DMS114 treated with DMSO at 0.1 percent for 48 hours (cell line): ENCODE data around the gene DIS3L2.

Source experiments
- DNase-seq: peaks from one replicate; lab custom pipeline; 2025; ENCODE audit not compliant: unreplicated experiment; lab: John Stamatoyannopoulos, UW

The DIS3L2 gene, protein sequence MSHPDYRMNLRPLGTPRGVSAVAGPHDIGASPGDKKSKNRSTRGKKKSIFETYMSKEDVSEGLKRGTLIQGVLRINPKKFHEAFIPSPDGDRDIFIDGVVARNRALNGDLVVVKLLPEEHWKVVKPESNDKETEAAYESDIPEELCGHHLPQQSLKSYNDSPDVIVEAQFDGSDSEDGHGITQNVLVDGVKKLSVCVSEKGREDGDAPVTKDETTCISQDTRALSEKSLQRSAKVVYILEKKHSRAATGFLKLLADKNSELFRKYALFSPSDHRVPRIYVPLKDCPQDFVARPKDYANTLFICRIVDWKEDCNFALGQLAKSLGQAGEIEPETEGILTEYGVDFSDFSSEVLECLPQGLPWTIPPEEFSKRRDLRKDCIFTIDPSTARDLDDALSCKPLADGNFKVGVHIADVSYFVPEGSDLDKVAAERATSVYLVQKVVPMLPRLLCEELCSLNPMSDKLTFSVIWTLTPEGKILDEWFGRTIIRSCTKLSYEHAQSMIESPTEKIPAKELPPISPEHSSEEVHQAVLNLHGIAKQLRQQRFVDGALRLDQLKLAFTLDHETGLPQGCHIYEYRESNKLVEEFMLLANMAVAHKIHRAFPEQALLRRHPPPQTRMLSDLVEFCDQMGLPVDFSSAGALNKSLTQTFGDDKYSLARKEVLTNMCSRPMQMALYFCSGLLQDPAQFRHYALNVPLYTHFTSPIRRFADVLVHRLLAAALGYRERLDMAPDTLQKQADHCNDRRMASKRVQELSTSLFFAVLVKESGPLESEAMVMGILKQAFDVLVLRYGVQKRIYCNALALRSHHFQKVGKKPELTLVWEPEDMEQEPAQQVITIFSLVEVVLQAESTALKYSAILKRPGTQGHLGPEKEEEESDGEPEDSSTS

DNA sequence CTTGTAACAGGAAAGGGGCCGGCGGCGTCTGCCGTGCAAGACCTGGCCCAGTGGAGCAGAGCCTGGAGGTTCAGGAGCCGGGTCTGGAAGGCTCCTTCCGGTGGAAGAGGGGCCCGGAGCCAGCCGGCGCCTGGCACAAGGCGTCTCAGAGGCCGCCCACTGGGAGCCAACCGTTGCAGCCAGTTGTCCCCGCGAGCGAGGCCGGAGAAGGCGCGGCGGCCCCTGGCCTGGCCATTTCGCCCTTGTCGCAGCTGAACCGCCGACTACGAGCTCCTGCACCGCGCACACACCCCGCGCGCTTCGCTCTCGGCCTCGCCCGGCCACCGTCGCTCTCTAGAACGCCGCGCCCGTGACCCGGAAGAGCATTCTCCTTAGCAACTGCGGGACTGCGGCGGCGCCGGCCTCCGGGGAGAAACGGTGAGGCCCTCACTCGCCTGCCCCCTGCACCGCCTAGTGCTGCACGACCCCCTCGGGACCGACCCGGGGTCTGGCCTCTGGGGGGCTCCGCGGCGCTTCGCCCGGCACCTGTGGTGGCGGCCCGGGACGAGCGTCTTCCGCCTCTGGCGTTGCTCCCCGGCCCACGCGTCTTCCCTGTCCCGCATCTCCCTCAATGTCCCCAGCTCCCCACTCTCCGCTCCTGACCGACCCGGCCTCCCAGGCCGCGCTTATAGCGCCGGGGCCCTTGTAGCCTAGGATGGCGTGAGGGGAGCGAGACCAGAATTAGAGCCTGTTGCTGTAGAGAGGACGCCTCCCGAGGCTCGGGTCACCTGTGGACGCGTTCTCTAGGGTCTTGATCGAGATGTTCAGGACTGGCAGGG, at the start of gene DIS3L2:
TSS of gene DIS3L2 (plus strand) at position 365 of the 818 bp plus-strand sequence. CDS start 53,215 bp downstream, outside the sequence.
- DNase-seq, result peak; percentile 68

DNA sequence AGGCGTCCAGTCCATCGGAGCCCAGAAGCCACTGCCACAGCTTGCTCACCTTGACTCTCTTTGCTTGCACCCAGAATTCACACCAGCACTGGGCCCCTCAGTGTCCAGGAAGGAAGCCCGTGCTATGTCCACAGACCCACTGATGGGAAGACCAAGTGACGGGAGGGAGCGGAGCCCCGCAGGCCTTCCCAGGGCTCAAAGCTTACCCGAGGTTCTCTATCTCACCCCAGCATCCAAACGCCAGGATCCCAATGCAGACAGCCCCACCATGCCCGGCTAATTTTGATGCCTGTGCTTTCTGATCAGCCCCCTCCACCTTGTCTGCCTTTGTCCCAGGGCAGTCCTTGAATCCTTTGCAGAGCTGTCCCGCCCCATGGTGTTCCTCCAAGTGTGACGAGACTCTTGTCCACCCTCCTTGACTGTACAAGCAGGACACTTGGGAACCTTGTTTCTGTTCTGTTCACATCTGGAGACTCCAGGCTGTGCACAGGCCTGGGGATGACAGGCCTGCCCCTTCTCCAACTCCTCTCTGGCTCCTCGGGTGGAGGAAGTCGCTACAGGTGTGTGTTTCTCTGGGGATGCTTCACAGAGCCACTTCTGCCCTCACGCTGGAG, 47.3 kb upstream of the DIS3L2 start:
- DNase-seq, result no peak

DNA sequence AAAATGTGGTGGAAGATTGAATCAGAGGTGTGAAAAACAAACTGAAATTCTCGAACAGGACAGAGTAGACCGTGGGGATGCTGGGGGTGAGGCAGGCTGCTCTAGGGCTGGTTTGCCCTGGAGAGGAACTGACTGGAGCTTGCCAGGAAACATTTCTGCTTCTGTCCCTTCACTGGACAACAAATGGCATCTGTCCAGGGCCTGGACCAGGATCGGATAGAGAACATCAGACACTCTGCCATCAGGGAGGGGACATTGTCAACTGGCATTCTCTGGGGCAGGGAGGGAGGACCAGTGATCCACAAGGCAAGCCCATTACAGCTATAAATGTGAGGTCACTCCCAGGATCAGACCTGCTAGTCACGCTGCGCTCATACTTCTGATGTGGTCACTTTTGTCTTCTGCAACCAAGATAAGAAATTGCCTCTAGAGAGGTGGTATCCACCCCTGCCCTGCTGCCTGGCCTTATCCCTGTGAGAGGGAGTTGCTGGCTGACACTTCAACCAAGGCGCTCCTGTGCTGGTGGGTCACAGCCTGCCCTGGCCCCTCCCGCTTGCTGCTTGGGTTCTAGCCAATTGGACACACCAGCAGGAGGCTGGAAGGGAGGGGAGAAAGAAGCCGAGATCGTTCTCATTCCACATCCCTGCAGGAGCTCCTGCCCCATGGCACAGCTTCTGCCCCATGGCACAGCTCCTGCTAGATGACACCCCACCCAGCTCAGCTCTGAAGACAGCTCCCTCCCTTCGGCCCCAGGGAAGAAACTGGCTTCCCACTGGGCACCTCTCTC, 44.0 kb upstream of the DIS3L2 start:
- no peak for DNase-seq

DNA sequence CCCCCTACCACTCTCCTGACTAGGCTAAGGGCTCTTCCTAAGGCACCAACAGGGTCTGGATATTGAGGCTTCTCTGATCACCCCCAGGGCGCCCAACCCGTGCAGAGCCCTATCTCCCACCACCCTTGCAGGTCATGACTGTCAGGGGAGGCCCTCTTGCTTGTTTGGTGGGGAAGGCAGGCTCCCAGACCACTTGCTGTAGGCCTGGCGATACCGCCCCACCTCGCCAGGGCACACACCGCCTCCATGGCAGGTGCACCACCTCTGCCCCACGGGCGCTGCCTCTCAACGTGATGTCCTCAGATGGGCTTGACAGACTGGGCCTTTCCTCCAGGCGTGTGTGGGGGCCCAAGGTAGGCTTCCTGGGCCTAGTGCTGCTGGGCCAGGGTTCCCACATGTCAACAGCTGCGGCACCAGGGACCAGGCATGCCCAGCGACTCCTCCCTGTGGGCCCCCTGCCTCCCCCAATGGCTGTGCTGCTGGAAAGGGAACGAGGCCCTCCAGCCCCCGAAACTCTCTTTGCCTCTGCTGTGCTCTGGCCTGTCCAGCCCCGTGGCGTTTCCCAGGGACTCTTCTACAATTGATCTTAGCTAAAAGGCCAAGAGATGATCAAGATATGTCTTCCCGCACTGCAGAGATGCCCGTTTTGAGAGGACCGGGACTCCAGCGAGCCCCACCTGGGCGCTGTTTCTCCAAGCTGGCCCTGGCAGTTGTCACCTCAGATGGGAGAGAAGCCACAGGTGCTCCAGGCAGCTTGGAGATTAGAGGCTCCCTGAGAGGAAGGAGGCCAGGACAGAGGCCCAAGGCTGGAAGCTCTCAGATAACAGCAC, 42.8 kb upstream of the DIS3L2 start:
- no peak for DNase-seq

DNA sequence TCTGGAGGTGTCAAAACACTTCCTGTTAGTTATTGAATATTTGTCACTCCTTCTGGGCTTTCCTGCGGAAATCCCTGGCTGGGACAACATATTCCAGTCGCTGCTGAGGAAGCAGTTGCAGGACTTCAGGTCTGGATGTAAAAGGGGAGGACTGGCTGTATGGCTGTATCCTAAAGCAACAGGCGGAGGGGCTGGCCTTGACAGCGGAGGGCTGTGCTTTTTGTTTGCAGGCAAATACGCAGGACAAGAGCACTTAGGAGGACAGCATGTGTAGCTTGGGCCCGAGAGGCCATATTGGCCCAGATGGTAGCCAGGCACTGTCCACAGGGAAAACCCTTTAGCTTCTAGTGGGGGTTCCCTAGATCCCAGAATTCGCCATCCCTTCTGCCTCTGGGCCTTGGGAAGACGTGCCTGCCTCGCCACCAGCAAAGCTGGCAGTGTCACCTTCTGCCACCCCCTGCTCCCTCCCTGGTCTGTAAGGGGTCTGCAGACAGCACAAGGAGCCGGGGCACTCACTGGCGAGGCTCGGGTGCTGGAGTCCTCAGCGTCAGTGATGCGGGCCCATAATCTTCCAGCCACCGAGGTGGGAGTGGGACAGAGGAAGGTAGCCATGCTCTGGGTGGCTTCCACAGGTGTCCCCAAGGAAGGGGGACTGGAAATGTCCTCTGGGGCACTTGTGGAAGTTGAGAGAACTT, 42.0 kb upstream of the DIS3L2 start:
- DNase-seq, result no peak

DNA sequence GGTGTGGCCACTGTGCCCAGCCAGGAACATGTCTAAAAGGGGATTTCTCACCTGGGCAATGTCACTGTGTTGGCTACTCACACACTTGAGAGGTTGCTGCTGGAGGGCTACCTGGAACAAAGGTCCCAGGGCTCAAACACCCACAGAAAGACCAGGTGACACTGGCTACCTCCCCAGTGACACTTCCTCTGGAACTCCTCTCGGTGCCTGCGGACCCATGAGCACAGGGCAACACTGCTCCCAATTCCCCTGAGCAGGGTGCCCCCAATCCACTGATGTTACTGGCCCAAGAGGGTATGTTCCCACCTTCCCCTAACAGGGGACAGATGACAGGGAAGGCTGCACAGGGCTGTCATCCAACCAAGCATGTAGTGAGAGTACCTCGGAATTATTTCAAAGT, 41.1 kb upstream of the DIS3L2 start:
- no peak for DNase-seq

DNA sequence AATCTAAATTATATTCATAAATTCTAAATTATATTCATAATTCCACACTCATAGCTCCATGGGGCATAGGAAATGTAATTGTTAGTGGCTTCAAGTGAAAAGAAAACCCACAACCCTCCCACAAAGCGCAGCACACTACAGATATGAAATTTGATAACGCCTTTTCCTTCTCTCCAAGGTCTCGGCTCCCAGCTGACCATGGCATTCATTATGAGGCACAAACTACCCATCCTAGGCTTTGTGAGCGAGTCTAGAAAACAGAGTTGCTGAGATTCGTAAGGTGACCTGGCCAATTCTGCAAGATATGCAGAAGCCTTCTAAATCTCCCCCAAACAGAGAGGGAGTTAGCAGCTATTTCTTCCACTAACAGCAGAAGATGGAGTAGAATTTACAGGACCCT, 40.7 kb upstream of the DIS3L2 start:
- no peak for DNase-seq

DNA sequence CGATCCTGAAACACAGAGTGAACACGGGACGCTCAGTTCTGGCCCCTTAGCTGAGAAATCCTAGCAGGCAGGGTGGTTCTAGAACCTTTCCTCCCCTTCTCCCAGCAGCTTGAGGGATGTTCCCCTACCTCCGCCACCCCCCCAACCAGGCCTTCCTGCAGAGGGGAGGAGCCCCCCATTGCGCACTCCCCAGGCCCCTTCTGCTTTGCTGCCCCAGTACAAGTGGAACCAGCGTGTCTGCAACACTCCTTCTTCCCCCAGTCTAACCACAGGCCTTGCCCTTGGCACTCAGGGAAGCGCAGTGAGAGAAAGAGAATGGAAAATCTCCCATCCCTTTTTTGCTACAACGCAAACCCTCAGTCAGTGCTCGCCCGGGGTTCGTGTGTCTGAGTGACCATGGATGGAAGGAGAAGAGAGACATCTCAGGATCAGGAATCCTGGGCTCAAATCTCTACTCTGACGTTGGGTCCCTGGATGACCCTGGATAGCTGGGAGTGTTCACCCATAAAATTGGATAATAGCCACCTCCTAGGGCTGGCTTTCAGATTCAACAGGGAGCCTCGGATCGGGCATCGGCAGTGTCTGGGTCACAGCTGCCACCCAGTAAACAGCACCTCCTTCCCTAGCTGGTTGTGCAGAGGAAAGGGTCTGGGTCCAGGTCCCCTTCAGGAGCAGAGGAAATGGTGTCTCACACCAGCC, 39.1 kb upstream of the DIS3L2 start:
- no peak for DNase-seq

DNA sequence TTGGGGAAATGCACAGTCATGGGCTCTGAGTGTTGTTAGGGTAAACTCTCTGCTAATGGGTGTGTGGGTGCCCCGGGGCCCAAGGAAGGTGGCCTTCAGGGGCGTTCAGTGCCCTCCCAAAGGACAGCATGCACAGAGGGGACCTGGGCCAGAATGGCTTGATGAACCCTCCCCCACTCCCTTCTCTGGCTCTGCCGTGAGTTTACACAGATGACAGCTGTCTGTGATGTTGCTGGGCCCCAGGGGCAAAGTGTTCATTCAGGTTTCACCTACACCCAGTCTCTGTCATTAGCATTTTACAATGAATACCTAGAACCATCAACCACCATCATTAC, 38.5 kb upstream of the DIS3L2 start:
- DNase-seq, result no peak

DNA sequence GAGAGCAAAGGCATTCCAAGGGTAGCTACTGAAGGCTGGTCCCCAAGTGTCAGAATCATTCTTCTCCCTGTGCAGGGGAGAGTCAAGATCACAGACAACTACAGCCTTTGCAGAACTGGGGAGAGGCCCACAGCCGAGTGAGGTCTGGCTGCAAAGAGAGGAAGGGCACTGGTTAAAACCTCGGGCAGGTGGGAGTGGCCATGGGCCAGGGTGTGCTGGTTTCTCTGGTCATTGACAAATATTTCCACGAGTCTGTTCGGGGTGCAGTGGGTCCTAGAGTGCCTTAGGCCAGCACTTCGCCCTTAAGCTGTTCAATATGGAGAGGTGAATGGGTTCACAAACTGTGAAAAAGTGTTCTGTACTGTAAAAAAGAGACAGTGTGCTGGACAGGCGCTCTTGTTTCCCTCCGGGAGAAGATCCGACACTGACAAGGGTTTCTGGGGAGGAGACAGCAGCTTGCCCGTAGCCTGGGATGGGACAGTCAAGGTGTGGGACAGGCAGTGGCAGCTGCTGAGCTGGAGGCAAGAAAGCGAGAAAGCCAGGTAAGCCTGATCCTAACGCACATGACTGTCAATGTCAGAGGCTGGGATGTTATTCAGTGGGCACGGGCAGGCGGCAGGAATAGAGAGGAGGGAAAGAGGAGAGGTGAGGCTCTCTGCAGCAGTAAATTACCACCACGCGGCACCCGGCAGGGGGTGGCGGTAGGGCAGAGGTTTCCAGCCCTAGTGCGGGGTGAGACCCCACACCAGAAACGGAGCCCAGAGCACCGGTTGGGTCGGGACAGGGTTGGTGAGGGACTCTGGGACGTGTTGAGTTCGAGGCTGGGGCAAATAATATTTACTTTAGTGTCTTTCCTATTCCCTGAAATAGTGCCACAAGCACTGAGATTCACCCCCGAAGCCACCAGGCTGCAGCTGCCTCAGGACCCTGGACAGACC, 37.3 kb upstream of the DIS3L2 start:
- no peak for DNase-seq

DNA sequence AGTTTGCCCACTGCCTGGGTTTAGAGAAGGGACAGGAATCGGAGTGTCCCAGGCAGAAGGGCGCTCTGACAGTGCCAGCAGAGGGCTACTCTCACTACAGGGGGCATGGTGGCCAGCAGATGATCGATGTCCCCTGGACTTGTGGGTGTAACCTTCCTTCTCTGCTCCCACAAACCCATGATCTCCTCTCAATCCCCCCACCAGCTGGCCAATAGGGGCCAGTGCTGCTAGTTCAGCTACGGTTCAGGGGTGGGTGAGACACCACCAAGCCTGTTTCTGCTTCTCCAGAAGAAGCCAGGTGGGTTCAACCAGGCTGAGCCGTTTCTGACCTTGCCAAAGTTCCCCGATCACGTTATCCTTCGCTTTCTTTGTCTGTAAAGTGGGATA, 36.6 kb upstream of the DIS3L2 start:
- no peak for DNase-seq

DNA sequence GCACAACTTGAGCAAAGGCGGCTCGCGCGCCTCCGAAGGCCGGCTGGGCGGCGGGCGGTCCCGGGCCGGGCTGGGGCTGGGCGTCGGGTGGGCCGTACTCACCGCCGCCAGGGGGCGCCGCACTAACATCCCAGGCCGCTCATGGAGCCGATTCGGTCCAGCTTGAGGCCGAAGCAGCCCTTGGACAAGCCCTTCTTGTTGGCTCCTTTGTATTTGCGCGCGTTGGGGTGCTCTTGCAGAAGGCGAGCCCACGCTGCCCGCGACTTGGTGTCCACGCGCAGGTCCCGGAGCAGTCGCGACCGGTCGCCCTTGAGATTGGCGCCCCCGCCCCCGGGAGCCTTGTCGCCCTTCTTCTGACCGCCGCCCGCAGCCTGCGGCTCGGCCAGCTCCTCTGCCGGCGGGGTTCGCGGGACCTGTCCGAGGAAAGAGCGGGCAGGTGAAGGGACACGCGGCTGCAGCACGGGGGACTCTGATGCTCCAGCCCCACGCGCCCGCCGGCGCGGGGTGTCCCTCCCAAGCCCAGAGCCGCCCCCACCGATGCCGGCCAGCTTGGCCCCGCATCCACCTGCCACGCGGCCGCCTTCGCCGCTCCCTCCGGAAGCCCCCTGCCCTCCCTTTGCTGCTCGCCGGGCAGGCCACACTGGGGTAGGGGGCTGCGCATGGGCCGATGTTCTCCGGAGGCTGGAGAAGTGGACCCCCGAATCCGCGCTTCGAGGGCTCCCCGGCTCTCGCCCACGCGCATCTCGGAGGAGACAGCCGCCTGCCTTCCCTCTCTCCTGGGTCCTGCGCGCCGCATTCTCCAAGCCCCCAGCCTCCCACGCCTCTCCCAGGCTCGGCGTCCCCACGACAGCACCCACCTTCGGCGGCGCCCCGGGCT, 36.0 kb upstream of the DIS3L2 start:
- peak; percentile 22 for DNase-seq

DNA sequence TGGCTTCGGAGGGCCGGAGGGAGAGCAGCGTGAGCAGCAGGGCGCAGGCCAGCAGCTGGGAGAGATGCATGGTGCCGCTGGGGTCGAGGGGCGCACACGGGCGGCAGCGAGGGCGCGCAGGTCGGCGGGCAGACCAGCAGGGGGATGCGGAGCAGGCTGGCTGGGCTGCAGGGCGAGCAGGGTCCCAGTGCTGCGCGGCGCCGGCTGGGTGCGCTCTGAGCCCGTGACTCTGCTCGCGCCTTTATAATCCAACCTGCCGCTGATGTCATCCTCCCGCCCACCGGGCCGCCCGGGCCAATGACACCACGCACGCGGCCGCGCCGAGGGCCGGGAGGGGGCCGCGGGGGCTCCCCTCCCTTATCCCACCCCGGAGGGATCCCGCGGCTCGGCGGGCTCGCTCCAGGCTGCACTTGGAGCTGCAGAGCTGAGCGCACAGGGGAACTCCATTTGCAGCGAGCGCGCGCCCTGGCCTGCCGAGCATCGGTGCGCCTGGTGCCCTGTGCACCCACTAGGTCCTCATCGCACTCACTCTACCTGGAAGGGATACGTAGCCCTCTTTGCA, 35.3 kb upstream of the DIS3L2 start, which contains the start of gene NPPC:
TSS of gene NPPC (minus strand) at position 217 of the 562 bp plus-strand sequence. CDS start at position 70, 147 bp downstream.
- peak; percentile 50 for DNase-seq

DNA sequence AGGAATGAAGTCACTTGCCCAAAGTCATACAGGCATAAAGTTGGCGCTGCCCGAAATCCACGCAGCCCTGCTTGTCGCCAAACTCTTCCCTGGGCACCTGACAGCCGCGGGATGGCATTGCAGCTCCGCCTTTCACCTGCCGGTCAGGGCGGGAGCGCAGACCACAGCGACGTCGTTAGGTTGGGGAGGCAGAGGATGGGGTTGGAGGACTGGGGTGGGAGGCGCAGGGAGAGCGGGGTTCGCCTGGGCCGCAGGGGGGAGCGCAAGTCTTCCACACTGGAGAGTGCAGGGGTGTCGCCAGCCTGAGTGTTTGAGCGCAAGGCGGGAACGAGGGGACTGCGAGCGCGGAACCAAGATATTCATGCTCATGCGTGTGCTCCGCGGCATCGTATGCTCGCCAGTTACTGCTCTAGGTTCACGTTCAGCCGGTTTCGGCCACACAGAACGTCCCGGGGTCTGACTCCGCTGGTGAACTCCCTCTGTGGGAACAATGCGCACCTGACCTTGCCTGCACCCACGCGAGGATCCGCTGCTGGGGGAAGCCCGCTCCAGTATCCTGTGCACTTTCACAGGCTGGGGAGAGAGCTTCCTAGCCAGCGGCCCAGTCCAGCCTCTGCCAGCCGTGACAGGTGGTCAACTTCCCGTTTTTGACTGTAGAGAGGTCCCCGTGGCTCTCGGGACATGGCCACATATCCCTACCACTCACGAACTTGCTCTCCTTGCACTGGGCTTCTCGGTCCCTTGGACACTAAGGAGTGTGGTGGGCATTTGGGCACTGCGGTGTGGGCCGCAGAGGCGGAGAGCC, 34.5 kb upstream of the DIS3L2 start:
- DNase-seq, result no peak

DNA sequence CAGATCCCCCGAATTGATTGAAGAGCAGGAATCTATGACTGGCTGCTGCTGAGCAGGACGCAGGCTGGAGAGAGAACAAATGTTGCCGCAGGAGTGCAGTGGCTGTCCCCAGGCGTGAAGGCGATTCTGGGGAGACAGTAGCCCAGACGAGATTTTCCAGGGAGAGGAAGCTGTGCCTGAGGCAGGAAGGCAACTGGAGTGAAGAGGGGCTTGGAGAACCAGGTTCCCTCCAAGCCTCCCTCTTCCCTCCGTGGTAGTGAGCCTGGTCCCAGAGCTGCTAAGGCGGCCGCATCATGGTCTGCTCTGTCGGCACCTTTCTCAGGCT, 34.0 kb upstream of the DIS3L2 start:
- DNase-seq, result no peak
